ENCODE measurements around the gene UGT1A9. TPM values are rescaled to one million over a fixed set of nuclear protein-coding genes. Genes with fewer than 3 reads are reported as not detected.

The UGT1A9 gene
- total and polyA plus RNA-seq, 9 donors: 0.36 TPM; not detected in 8

GRCh38 chr2:233712611-233713261 is 41.0 kb downstream of the UGT1A9 start, which contains the start of gene UGT1A5:
UGT1A5 (plus strand) TSS chr2:233712907; CDS start chr2:233712992, 85 bp downstream.
- Histone ChIP-seq H3K9me3 (no peaks in the 10 kb centered on the region), H3K27me3 (no peaks in the 10 kb centered on the region), H3K4me1 (ENCODE audit: insufficient read depth) (no peaks in the 10 kb centered on the region), H3K27ac (no peak within 1 kb of the TSS), H3K36me3 (no peaks in the 10 kb centered on the region), H3K4me3 (no peak within 1 kb of the TSS)
- no peak for DNase-seq
- intact Hi-C loops (cut with DNase I): no loop called here
- TF ChIP-seq POLR2A (IDR thresholded peaks at IDR 0.05) (no peak), CTCF (IDR thresholded peaks at IDR 0.05) (no peak), EP300 (IDR thresholded peaks at IDR 0.05) (no peak)
- 69 to 81% (median 71%) methylated on average over 14 of the region's 14 CpGs for WGBS, 3 donors

- intact Hi-C loops (cut with DNase I): no loop called here
- Histone ChIP-seq H3K4me1 (ENCODE audit: insufficient read depth) (no peaks in the 10 kb centered on the region), H3K36me3 (no peaks in the 10 kb centered on the region), H3K4me3 (no peak overlapping the region), H3K27me3 (no peaks in the 10 kb centered on the region), H3K27ac (no peak overlapping the region), H3K9me3 (no peaks in the 10 kb centered on the region)
- 72 to 80% (median 73%) methylated on average over 7 of the region's 7 CpGs for whole genome bisulfite sequencing, 3 donors
- no peak for DNase-seq
- no peak for TF ChIP-seq CTCF (IDR thresholded peaks at IDR 0.05)
- TF ChIP-seq POLR2A (IDR thresholded peaks at IDR 0.05): no peak
- no peak for TF ChIP-seq EP300 (IDR thresholded peaks at IDR 0.05)
Observed at GRCh38 chr2:233713262-233713615, 41.5 kb downstream of the UGT1A9 start.

GRCh38 chr2:233714121-233714520 is 42.4 kb downstream of the UGT1A9 start:
- Histone ChIP-seq H3K9me3 (no peaks in the 10 kb centered on the region), H3K36me3 (no peaks in the 10 kb centered on the region), H3K4me3 (no peak overlapping the region), H3K4me1 (ENCODE audit: insufficient read depth) (no peaks in the 10 kb centered on the region), H3K27me3 (no peaks in the 10 kb centered on the region), H3K27ac (no peak overlapping the region)
- intact Hi-C loops (cut with DNase I): no loop called here
- TF ChIP-seq EP300 (IDR thresholded peaks at IDR 0.05) (no peak), POLR2A (IDR thresholded peaks at IDR 0.05) (no peak), CTCF (IDR thresholded peaks at IDR 0.05) (no peak)
- DNase-seq: no peak
- 60 to 71% (median 68%) methylated on average over 2 of the region's 2 CpGs for WGBS, 3 donors

GRCh38 chr2:233718552-233718951 is 46.9 kb downstream of the UGT1A9 start, which contains the start of gene UGT1A4:
UGT1A4 (plus strand) TSS chr2:233718736; CDS start chr2:233718821, 85 bp downstream.
- Histone ChIP-seq H3K4me3 (no peak within 1 kb of the TSS), H3K4me1 (ENCODE audit: insufficient read depth) (no peaks in the 10 kb centered on the region), H3K27me3 (no peaks in the 10 kb centered on the region), H3K9me3 (no peaks in the 10 kb centered on the region), H3K27ac (no peak within 1 kb of the TSS), H3K36me3 (no peaks in the 10 kb centered on the region)
- no peak for TF ChIP-seq EP300 (IDR thresholded peaks at IDR 0.05)
- TF ChIP-seq POLR2A (IDR thresholded peaks at IDR 0.05): no peak
- no peak for TF ChIP-seq CTCF (IDR thresholded peaks at IDR 0.05)
- WGBS, 3 donors: 77 to 81% (median 80%) methylated on average over 7 of the region's 7 CpGs
- DNase-seq: no peak
- intact Hi-C loops (cut with DNase I): no loop called here
